H1 (cell line): ENCODE measurements around the gene DHX38. TPM values are rescaled to one million over a fixed set of nuclear protein-coding genes. Genes with fewer than 3 reads are reported as not detected.

Source experiments
- CTCF ChIA-PET: fragments of 300-600 bp; sonication (Branson Sonifier 250); formaldehyde crosslinking; loops from one replicate; lab custom pipeline; 2021; ENCODE audit not compliant: partially characterized antibody; lab: Charles Lee
- POLR2A ChIA-PET: fragments of 300-600 bp; sonication (Branson Sonifier 250); formaldehyde crosslinking; loops from one replicate; lab custom pipeline; 2021; ENCODE audit warnings: inconsistent platforms; ENCODE audit not compliant: partially characterized antibody; lab: Charles Lee
- DNase-seq, 2 experiments: peaks; one replicate each; pipeline versions ENCODE4 v3.0.0 to v3.0.0-alpha.2; 2010 to 2022; ENCODE audit warnings: low spot score in 2 of 2, low read depth in 1 of 2, mixed read lengths in 1 of 2
- FAIRE-seq: peaks from 2 replicates; lab custom pipeline; 2011; peaks lifted over from hg19 to GRCh38; lab: Jason Lieb, UNC
- H2AFZ ChIP-seq: 2 replicates; pipeline ENCODE4 v1.8.1; 2012; ENCODE audit warnings: low read length, inconsistent platforms
- H2AK5ac ChIP-seq: 2 replicates; pipeline ENCODE4 v1.6.1; 2013; ENCODE audit warnings: low read depth, low read length
- H2BK120ac ChIP-seq: replicated peaks from 2 replicates; pipeline ENCODE3; 2013; ENCODE audit warnings: low read depth, low read length, inconsistent platforms
- H2BK12ac ChIP-seq: 2 replicates; pipeline ENCODE4 v1.6.1; 2013; ENCODE audit warnings: low read depth, low read length
- H2BK15ac ChIP-seq: 2 replicates; pipeline ENCODE4 v1.6.1; 2013; ENCODE audit warnings: low read length
- H2BK20ac ChIP-seq: 2 replicates; pipeline ENCODE4 v1.6.1; 2013; ENCODE audit warnings: low read length
- H2BK5ac ChIP-seq: 2 replicates; pipeline ENCODE4 v1.6.1; 2013; ENCODE audit warnings: low read depth, low read length
- H3K14ac ChIP-seq: 2 replicates; pipeline ENCODE4 v1.6.1; 2013; ENCODE audit warnings: inconsistent platforms; ENCODE audit not compliant: insufficient read length
- H3K18ac ChIP-seq: 2 replicates; pipeline ENCODE4 v1.6.1; 2013; ENCODE audit warnings: low read length; ENCODE audit errors: extremely low read depth
- H3K23ac ChIP-seq: 2 replicates; pipeline ENCODE4 v1.6.1; 2013; ENCODE audit warnings: inconsistent platforms; ENCODE audit not compliant: insufficient read length
- H3K23me2 ChIP-seq: 2 replicates; pipeline ENCODE4 v1.6.1; 2013; ENCODE audit warnings: low read depth, low read length
- H3K27ac ChIP-seq: 2 replicates; pipeline ENCODE4 v1.6.1; 2011; ENCODE audit warnings: low read depth, low read length, inconsistent platforms
- H3K27me3 ChIP-seq, 4 experiments: replicated peaks in 1 of 4; 1 replicate in 1 of 4; 2 replicates in 3 of 4; pipeline versions ENCODE4 v1.6.1 to v1.8.1; 2011 to 2013; ENCODE audit warnings: low read length in 3 of 4, mild to moderate bottlenecking in 3 of 4, inconsistent platforms in 2 of 4, mixed read lengths in 2 of 4, moderate library complexity in 1 of 4; ENCODE audit not compliant: control insufficient read depth in 3 of 4, insufficient read depth in 3 of 4; ENCODE audit errors: extremely low read depth in 1 of 4
- H3K36me3 ChIP-seq, 4 experiments: 2 replicates each; pipeline versions ENCODE4 v1.6.1 to v1.8.1; 2011 to 2013; ENCODE audit warnings: mild to moderate bottlenecking in 4 of 4, low read length in 3 of 4, moderate library complexity in 2 of 4, control low read depth in 1 of 4, inconsistent platforms in 1 of 4; ENCODE audit not compliant: insufficient read depth in 4 of 4, control insufficient read depth in 2 of 4
- H3K4ac ChIP-seq: replicated peaks from 2 replicates; pipeline ENCODE3; 2013; ENCODE audit warnings: low read length, low read depth, mixed read lengths, inconsistent platforms; ENCODE audit not compliant: insufficient read length
- H3K4me1 ChIP-seq, 4 experiments: replicated peaks in 1 of 4; 1 replicate in 1 of 4; 2 replicates in 3 of 4; pipeline versions ENCODE4 v1.6.1 to v1.8.1; 2011 to 2013; ENCODE audit warnings: low read length in 3 of 4, inconsistent platforms in 2 of 4, mixed read lengths in 1 of 4; ENCODE audit not compliant: insufficient read depth in 4 of 4, control insufficient read depth in 3 of 4
- H3K4me2 ChIP-seq, 2 experiments: 2 replicates each; pipeline versions ENCODE4 v1.6.1 to v1.8.1; 2011 to 2013; ENCODE audit warnings: low read depth in 2 of 2, low read length in 2 of 2, control low read depth in 1 of 2, inconsistent platforms in 1 of 2, mild to moderate bottlenecking in 1 of 2; ENCODE audit not compliant: insufficient read depth in 1 of 2
- H3K4me3 ChIP-seq, 4 experiments: fragments of 200-600, 300-600 bp in 1 of 4; sonication (generic), shearing (Covaris generic), sonication (Bioruptor Twin) in 1 of 4; 2 replicates each; pipeline versions ENCODE4 v1.5.1 to v1.8.1; 2011 to 2016; ENCODE audit warnings: low read length in 4 of 4, low read depth in 3 of 4, control low read depth in 2 of 4, inconsistent platforms in 2 of 4, mild to moderate bottlenecking in 2 of 4, mixed read lengths in 1 of 4, moderate library complexity in 1 of 4; ENCODE audit not compliant: insufficient read depth in 2 of 4; ENCODE audit errors: extremely low read depth in 1 of 4
- H3K56ac ChIP-seq: replicated peaks from 2 replicates; pipeline ENCODE3; 2013; ENCODE audit warnings: low read depth, mild to moderate bottlenecking, mixed read lengths, low read length, inconsistent platforms; ENCODE audit not compliant: insufficient read length
- H3K79me1 ChIP-seq: 2 replicates; pipeline ENCODE4 v1.6.1; 2013; ENCODE audit warnings: low read depth, low read length, control low read depth
- H3K79me2 ChIP-seq, 2 experiments: 2 replicates each; pipeline versions ENCODE4 v1.6.1 to v1.8.1; 2012 to 2013; ENCODE audit warnings: low read length in 2 of 2, mild to moderate bottlenecking in 2 of 2, inconsistent platforms in 1 of 2; ENCODE audit not compliant: insufficient read depth in 2 of 2, control insufficient read depth in 1 of 2
- H3K9ac ChIP-seq, 4 experiments: replicated peaks in 1 of 4; 1 replicate in 1 of 4; 2 replicates in 3 of 4; pipeline versions ENCODE4 v1.6.1 to v1.8.1; 2011 to 2013; ENCODE audit warnings: low read depth in 3 of 4, low read length in 3 of 4, control low read depth in 2 of 4, mild to moderate bottlenecking in 2 of 4, moderate library complexity in 2 of 4, inconsistent platforms in 1 of 4; ENCODE audit errors: extremely low read depth in 1 of 4
- H3K9me3 ChIP-seq, 2 experiments: 2 replicates each; pipeline versions ENCODE4 v1.6.1 to v1.8.1; 2012 to 2013; ENCODE audit warnings: mild to moderate bottlenecking in 2 of 2, moderate library complexity in 2 of 2, control low read depth in 1 of 2, inconsistent platforms in 1 of 2, low read depth in 1 of 2, low read length in 1 of 2, mixed read lengths in 1 of 2; ENCODE audit not compliant: insufficient read depth in 2 of 2
- H4K20me1 ChIP-seq, 2 experiments: replicated peaks in 1 of 2; 2 replicates each; pipeline versions ENCODE3 to v1.8.1; 2011 to 2013; ENCODE audit warnings: inconsistent platforms in 2 of 2, low read length in 2 of 2, mild to moderate bottlenecking in 1 of 2; ENCODE audit not compliant: insufficient read depth in 2 of 2, control insufficient read depth in 1 of 2
- H4K5ac ChIP-seq: 2 replicates; pipeline ENCODE4 v1.6.1; 2013; ENCODE audit warnings: low read length, low read depth, mixed read lengths, inconsistent platforms; ENCODE audit not compliant: insufficient read length
- H4K8ac ChIP-seq: 2 replicates; pipeline ENCODE4 v1.8.0; 2013; ENCODE audit warnings: mild to moderate bottlenecking, moderate library complexity, low read length, inconsistent platforms; ENCODE audit not compliant: insufficient read depth; ENCODE audit errors: extremely low read depth
- H4K91ac ChIP-seq: replicated peaks from 2 replicates; pipeline ENCODE3; 2013; ENCODE audit warnings: low read length, mixed read lengths, inconsistent platforms; ENCODE audit not compliant: insufficient read length
- EP300 ChIP-seq, 2 experiments: IDR thresholded peaks; 1 replicate in 1 of 2; 2 replicates in 1 of 2; pipeline ENCODE4 v1.6.1; 2011 to 2012; ENCODE audit warnings: low read depth in 2 of 2, low read length in 2 of 2, mild to moderate bottlenecking in 2 of 2, borderline replicate concordance in 1 of 2, inconsistent platforms in 1 of 2, moderate library complexity in 1 of 2
- EZH2 ChIP-seq: fragments of 200-600 bp; sonication (generic); IDR thresholded peaks from 2 replicates; pipeline ENCODE4 v1.7.1; 2012; ENCODE audit warnings: low read depth, mild to moderate bottlenecking, moderate library complexity, low read length, inconsistent platforms; ENCODE audit not compliant: severe bottlenecking
- KDM4A ChIP-seq: IDR thresholded peaks from one replicate; pipeline ENCODE4 v1.7.1; 2012; ENCODE audit warnings: low read depth, mild to moderate bottlenecking, moderate library complexity, low read length, inconsistent platforms; ENCODE audit not compliant: severe bottlenecking
- TEAD4 ChIP-seq: IDR thresholded peaks from 2 replicates; pipeline ENCODE4 v1.6.1; 2012; ENCODE audit warnings: low read depth, low read length, inconsistent platforms, mixed read lengths
- WGBS, 2 experiments: shearing (Covaris generic) in 1 of 2; methylation state at CpG; one replicate each; pipeline versions ENCODE4 v1.1.6 to v1.1.7; 2013 to 2015; ENCODE audit warnings: low lambda C conversion rate in 2 of 2, mixed read lengths in 2 of 2, inconsistent platforms in 1 of 2, low coverage in 1 of 2, missing lambda C conversion rate in 1 of 2; ENCODE audit not compliant: insufficient replicate concordance in 2 of 2, insufficient coverage in 1 of 2, insufficient read length in 1 of 2; ENCODE audit errors: extremely low coverage in 1 of 2, missing lambda C conversion rate in 1 of 2; 5-methylcytosine and 5-hydroxymethylcytosine counted together
- polyA plus RNA-seq, 7 experiments: library from polyadenylated mRNA; depleted of rRNA in 3 of 7; stranded (reverse) in 5 of 7; unstranded in 2 of 7; fragments of >200 nt in 5 of 7; fragments of 200-250 nt in 2 of 7; gene quantifications; 1 replicate in 5 of 7; 2 replicates in 1 of 7; 4 replicates in 1 of 7; pipeline versions ENCODE4 v1.2.1 to v1.2.3, GENCODE V29; 2011 to 2013; ENCODE audit warnings: missing spikeins in 2 of 7, mixed read lengths in 2 of 7
- total RNA-seq: library from RNA; stranded (reverse); fragmentation: NEBNext Ultra II Directional; extraction: Animal tissue kit (Norgen Biotek cat#: 25700); gene quantifications from 2 replicates; pipeline ENCODE4 v1.2.1, GENCODE V29; 2021
- TF ChIP-seq, protein P1 (sequence below), 3 experiments: IDR thresholded peaks; 1 replicate in 2 of 3; 2 replicates in 1 of 3; pipeline versions ENCODE4 v1.5.1 to v1.6.1; 2011; ENCODE audit warnings: low read length in 3 of 3, mild to moderate bottlenecking in 3 of 3, inconsistent platforms in 2 of 3, low read depth in 1 of 3, moderate library complexity in 1 of 3; ENCODE audit not compliant: insufficient read depth in 1 of 3; ENCODE audit errors: control extremely low read depth in 1 of 3

The DHX38 gene
- total and polyA plus RNA-seq, 2 of the 8 experiments (the other 6 are each of a cell fraction or from before 2014, with no cell fraction given): 27.3 to 53.5 TPM

DNA sequence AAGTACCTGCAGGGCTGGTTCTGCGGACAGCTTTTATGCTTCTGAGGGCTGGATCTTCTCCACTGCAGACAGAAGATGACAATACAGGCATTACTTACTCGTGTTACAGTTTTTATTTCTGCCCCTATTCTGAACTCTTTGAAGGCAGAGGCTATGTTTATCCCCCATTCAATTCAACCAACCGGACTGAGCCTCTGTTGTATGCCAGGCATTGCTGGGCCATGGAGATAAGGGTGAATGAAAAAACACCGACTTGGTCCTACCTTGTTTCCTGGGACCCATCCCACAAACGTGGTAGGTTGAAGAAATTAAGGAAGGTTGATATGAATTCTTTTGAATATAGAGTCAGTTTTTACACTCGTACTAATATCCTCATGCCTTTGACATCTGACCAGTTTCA is 49.4 kb upstream of the DHX38 start:
- Histone ChIP-seq H3K23me2 (no peaks in the 10 kb centered on the region), H2AFZ (no peak overlapping the region), H2BK5ac (no peak overlapping the region), H3K4me3 (no peak overlapping the region), H2BK12ac (no peak overlapping the region), H3K79me1 (no peaks in the 10 kb centered on the region), H2AK5ac (no peak overlapping the region), H2BK15ac (no peak overlapping the region), H3K4me1 (no peaks in the 10 kb centered on the region), H3K4me2 (no peak overlapping the region), H3K9me3 (no peaks in the 10 kb centered on the region), H3K56ac (no peak overlapping the region), H2BK120ac (no peak overlapping the region), H3K4ac (no peak overlapping the region), H4K8ac (no peak overlapping the region), H3K27me3 (no peaks in the 10 kb centered on the region), H3K18ac (no peak overlapping the region), H4K91ac (no peak overlapping the region), H4K5ac (no peak overlapping the region), H3K79me2 (no peaks in the 10 kb centered on the region), H3K36me3 (no peaks in the 10 kb centered on the region), H2BK20ac (no peak overlapping the region), H3K27ac (no peak overlapping the region), H3K9ac (no peak overlapping the region; a peak in 1 of 7 replicates), H3K14ac (no peak overlapping the region), H3K23ac (no peak overlapping the region), H4K20me1 (no peaks in the 10 kb centered on the region)
- WGBS, 2 experiments: 73% methylated on average over 6 of the region's 6 CpGs; no CpG with 5 or more reads in 1 of the 2 experiments
- DNase-seq (no peak), FAIRE-seq (no peak)
- POLR2A ChIA-PET: no interaction called here
- CTCF ChIA-PET: no interaction called here
- no peak for TF ChIP-seq EP300 (IDR thresholded peaks at IDR 0.05; ENCODE audit: borderline replicate concordance in 1 of 2, low read depth in 2 of 2, low read length in 2 of 2)
- TF ChIP-seq EZH2: no peak
- TF ChIP-seq TEAD4: no peak
- TF ChIP-seq KDM4A: no peak
- TF ChIP-seq, protein P1, sequence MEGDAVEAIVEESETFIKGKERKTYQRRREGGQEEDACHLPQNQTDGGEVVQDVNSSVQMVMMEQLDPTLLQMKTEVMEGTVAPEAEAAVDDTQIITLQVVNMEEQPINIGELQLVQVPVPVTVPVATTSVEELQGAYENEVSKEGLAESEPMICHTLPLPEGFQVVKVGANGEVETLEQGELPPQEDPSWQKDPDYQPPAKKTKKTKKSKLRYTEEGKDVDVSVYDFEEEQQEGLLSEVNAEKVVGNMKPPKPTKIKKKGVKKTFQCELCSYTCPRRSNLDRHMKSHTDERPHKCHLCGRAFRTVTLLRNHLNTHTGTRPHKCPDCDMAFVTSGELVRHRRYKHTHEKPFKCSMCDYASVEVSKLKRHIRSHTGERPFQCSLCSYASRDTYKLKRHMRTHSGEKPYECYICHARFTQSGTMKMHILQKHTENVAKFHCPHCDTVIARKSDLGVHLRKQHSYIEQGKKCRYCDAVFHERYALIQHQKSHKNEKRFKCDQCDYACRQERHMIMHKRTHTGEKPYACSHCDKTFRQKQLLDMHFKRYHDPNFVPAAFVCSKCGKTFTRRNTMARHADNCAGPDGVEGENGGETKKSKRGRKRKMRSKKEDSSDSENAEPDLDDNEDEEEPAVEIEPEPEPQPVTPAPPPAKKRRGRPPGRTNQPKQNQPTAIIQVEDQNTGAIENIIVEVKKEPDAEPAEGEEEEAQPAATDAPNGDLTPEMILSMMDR (IDR thresholded peaks at IDR 0.05; ENCODE audit: control extremely low read depth in 1 of 3, insufficient read depth in 1 of 3, low read depth in 1 of 3, low read length in 3 of 3): no peak
